PC-9 (cell line): ENCODE results near the gene LRRC32. TPM values are rescaled to one million over a fixed set of nuclear protein-coding genes. Genes with fewer than 3 reads are reported as not detected.

Experiments used
- BruUV-seq: library from RNA; stranded (reverse); fragments of 400-500 nt; replicated peaks from 2 replicates; lab custom pipeline; 2021; lab: Mats Ljungman, UMichigan
- CTCF ChIA-PET: fragments of 300-600 bp; sonication (Branson Sonifier 250); formaldehyde crosslinking; loops from one replicate; lab custom pipeline; 2022; ENCODE audit warnings: antibody characterized with exemption; lab: Charles Lee
- POLR2A ChIA-PET: fragments of 300-600 bp; sonication (Branson Sonifier 250); formaldehyde crosslinking; loops from one replicate; lab custom pipeline; 2022; ENCODE audit warnings: antibody characterized with exemption; ENCODE audit not compliant: unreplicated experiment; lab: Charles Lee
- DNase-seq, 2 experiments: peaks; one replicate each; pipeline versions ENCODE4 v3.0.0 to v3.0.0-alpha.2; 2015 to 2022; ENCODE audit warnings: mixed read lengths in 1 of 2
- H2AFZ ChIP-seq: fragments of 200-600 bp; sonication (generic); 2 replicates; pipeline ENCODE4 v1.8.1; 2017; ENCODE audit warnings: antibody characterized with exemption
- H3F3A ChIP-seq: fragments of 200-600 bp; sonication (generic); 2 replicates; pipeline ENCODE4 v1.8.1; 2017; ENCODE audit warnings: antibody characterized with exemption, mild to moderate bottlenecking, low read depth; ENCODE audit not compliant: insufficient read depth
- H3K27ac ChIP-seq: fragments of 200-600 bp; sonication (generic); 2 replicates; pipeline ENCODE4 v1.6.1; 2016; ENCODE audit warnings: mixed run types
- H3K27me3 ChIP-seq: fragments of 200-600 bp; sonication (generic); 2 replicates; pipeline ENCODE4 v1.6.1; 2016; ENCODE audit warnings: low read depth, mixed run types; ENCODE audit not compliant: insufficient read depth
- H3K36me3 ChIP-seq: fragments of 200-600 bp; sonication (generic); 2 replicates; pipeline ENCODE4 v1.6.1; 2016; ENCODE audit warnings: low read depth, mixed run types
- H3K4me1 ChIP-seq: fragments of 200-600 bp; sonication (generic); replicated peaks from 2 replicates; pipeline ENCODE4 v1.6.1; 2016; ENCODE audit warnings: mixed run types; ENCODE audit not compliant: insufficient read depth
- H3K4me2 ChIP-seq: fragments of 200-600 bp; sonication (generic); 2 replicates; pipeline ENCODE4 v1.6.1; 2017; ENCODE audit warnings: mixed run types
- H3K4me3 ChIP-seq: fragments of 200-600 bp; sonication (generic); 2 replicates; pipeline ENCODE4 v1.6.1; 2016; ENCODE audit warnings: mixed run types
- H3K79me2 ChIP-seq: fragments of 200-600 bp; sonication (generic); 2 replicates; pipeline ENCODE4 v1.6.1; 2017; ENCODE audit warnings: low read depth, mixed run types
- H3K9me2 ChIP-seq: fragments of 200-600 bp; sonication (generic); 2 replicates; pipeline ENCODE4 v1.8.1; 2017; ENCODE audit warnings: mild to moderate bottlenecking; ENCODE audit not compliant: insufficient read depth
- H3K9me3 ChIP-seq: fragments of 200-600 bp; sonication (generic); 2 replicates; pipeline ENCODE4 v1.8.1; 2016; ENCODE audit warnings: low read depth; ENCODE audit not compliant: insufficient read depth
- H4K20me1 ChIP-seq: fragments of 200-600 bp; sonication (generic); 2 replicates; pipeline ENCODE4 v1.8.1; 2017; ENCODE audit not compliant: insufficient read depth
- CTCF ChIP-seq: fragments of 200-600 bp; sonication (generic); conservative IDR thresholded peaks from 2 replicates; pipeline ENCODE4 v1.6.1; 2017; ENCODE audit warnings: mixed run types, antibody characterized with exemption, mild to moderate bottlenecking, moderate library complexity
- EZH2 ChIP-seq: fragments of 200-600 bp; sonication (generic); IDR thresholded peaks from 2 replicates; pipeline ENCODE4 v1.8.0; 2017; ENCODE audit warnings: antibody characterized with exemption, low read depth
- intact Hi-C: fragments of 100-400 bp; cut with micrococcal nuclease; formaldehyde crosslinking; loops from one replicate; pipeline ENCODE4 v1.10.0; 2022; ENCODE audit not compliant: unreplicated experiment
- total RNA-seq: library from RNA; stranded (reverse); gene quantifications from 2 replicates; pipeline ENCODE4 v1.2.3, GENCODE V29; 2021

LRRC32 gene
- total RNA-seq, 1 experiment from 2014 or later: not detected

GRCh38 chr11:76688146-76688545 is 17.6 kb upstream of the LRRC32 start:
- Histone ChIP-seq H3K4me3 (no peak overlapping the region), H3K9me3 (peaks cover 10% of the 10 kb centered on the region; the same call in 1 of the 2 replicates), H3K27ac (no peak overlapping the region), H3K4me2 (no peak overlapping the region), H3K4me1 (no peaks in the 10 kb centered on the region), H3K27me3 (no peaks in the 10 kb centered on the region), H3F3A (no peaks in the 10 kb centered on the region), H3K9me2 (no peaks in the 10 kb centered on the region), H3K79me2 (no peaks in the 10 kb centered on the region), H2AFZ (no peak overlapping the region), H3K36me3 (no peaks in the 10 kb centered on the region), H4K20me1 (no peaks in the 10 kb centered on the region)
- TF ChIP-seq CTCF: no peak
- no peak for TF ChIP-seq EZH2
- no peak for DNase-seq
- CTCF ChIA-PET: no interaction called here
- POLR2A ChIA-PET: no interaction called here
- no TSS peak for BruUV-seq
- intact Hi-C loops: loop anchor here (5.0 kb wide), 1 partner anchor 791 kb away; no protein-coding TSS in a partner anchor

- intact Hi-C loops: loop anchor here (5.0 kb wide), 1 partner anchor 789 kb away; no protein-coding TSS in a partner anchor
- ChIA-PET CTCF (no interaction called here), POLR2A (no interaction called here)
- no TSS peak for BruUV-seq
- Histone ChIP-seq H3K4me2 (no peak overlapping the region), H2AFZ (no peak overlapping the region), H4K20me1 (no peaks in the 10 kb centered on the region), H3K79me2 (no peaks in the 10 kb centered on the region), H3K27me3 (no peaks in the 10 kb centered on the region), H3F3A (no peaks in the 10 kb centered on the region), H3K36me3 (no peaks in the 10 kb centered on the region), H3K4me1 (no peaks in the 10 kb centered on the region), H3K9me3 (peaks cover 10% of the 10 kb centered on the region; the same call in 1 of the 2 replicates), H3K4me3 (no peak overlapping the region), H3K9me2 (no peaks in the 10 kb centered on the region), H3K27ac (no peak overlapping the region)
- DNase-seq: no peak
- TF ChIP-seq EZH2 (no peak), CTCF (no peak)
Observed at GRCh38 chr11:76686261-76687079, 15.9 kb upstream of the LRRC32 start.

GRCh38 chr11:76685831-76686230 is 15.3 kb upstream of the LRRC32 start:
- H3K9me2 ChIP-seq: no peaks in the 10 kb centered on the region
- H3K79me2 ChIP-seq: no peaks in the 10 kb centered on the region
- intact Hi-C loops: loop anchor here (5.0 kb wide), 1 partner anchor 789 kb away; no protein-coding TSS in a partner anchor
- H3K36me3 ChIP-seq: no peaks in the 10 kb centered on the region
- no TSS peak for BruUV-seq
- no peak for DNase-seq
- no peak overlapping the region for H3K4me3 ChIP-seq
- no peak overlapping the region for H3K4me2 ChIP-seq
- no peak overlapping the region for H2AFZ ChIP-seq
- ChIA-PET CTCF (no interaction called here), POLR2A (no interaction called here)
- TF ChIP-seq EZH2: no peak
- no peak for TF ChIP-seq CTCF
- H3F3A ChIP-seq: no peaks in the 10 kb centered on the region
- no peaks in the 10 kb centered on the region for H3K4me1 ChIP-seq
- H4K20me1 ChIP-seq: no peaks in the 10 kb centered on the region
- no peak overlapping the region for H3K27ac ChIP-seq
- H3K27me3 ChIP-seq: no peaks in the 10 kb centered on the region
- peaks cover 10% of the 10 kb centered on the region; the same call in 1 of the 2 replicates for H3K9me3 ChIP-seq
